A549 (cell line): ENCODE results near the gene PCDHGC5. TPM values are rescaled to one million over a fixed set of nuclear protein-coding genes. Genes with fewer than 3 reads are reported as not detected.
A peak's percentile ranks its signal among the peaks of the same experiment; 100 is the strongest.

Experiments
- ATAC-seq, 2 experiments: fragments of 200-7000 bp in 1 of 2; fragments of >200 bp in 1 of 2; cut with Nextera tagmentation in 1 of 2; cut with Tn5 transposase in 1 of 2; 3 replicates each; pipeline versions ENCODE4 v1.8.0 to v1.9.1; 2018 to 2020; ENCODE audit warnings: mild to moderate bottlenecking in 1 of 2, moderate library complexity in 1 of 2
- CTCF ChIA-PET: fragments of 300-600 bp; sonication (Branson Sonifier 250); formaldehyde crosslinking; extraction: SDS; loops from one replicate; lab custom pipeline; 2021; ENCODE audit warnings: antibody characterized with exemption, inconsistent platforms; lab: Yijun Ruan, JAX
- POLR2A ChIA-PET: fragments of 350-600 bp; formaldehyde crosslinking; extraction: SDS; loops from one replicate; lab custom pipeline; 2021; ENCODE audit warnings: antibody characterized with exemption, inconsistent platforms; lab: Yijun Ruan, JAX
- DNase-seq, 2 experiments: peaks; one replicate each; pipeline versions ENCODE4 v3.0.0 to v3.0.0-alpha.2; 2011 to 2016; ENCODE audit warnings: low read depth in 1 of 2, low spot score in 1 of 2
- FAIRE-seq: peaks from 2 replicates; lab custom pipeline; 2011; peaks lifted over from hg19 to GRCh38; lab: Jason Lieb, UNC
- H3K27ac ChIP-seq, 2 experiments: fragments of >200 bp; sonication (Bioruptor Twin); formaldehyde crosslinking; 3 replicates each; pipeline ENCODE4 v1.5.1; 2016 to 2017
- H3K4me1 ChIP-seq: fragments of >200 bp; sonication (Bioruptor Twin); formaldehyde crosslinking; 3 replicates; pipeline ENCODE4 v1.6.1; 2016
- H3K4me2 ChIP-seq: fragments of >200 bp; sonication (Bioruptor Twin); formaldehyde crosslinking; 3 replicates; pipeline ENCODE4 v1.6.1; 2016
- H3K4me3 ChIP-seq: fragments of >200 bp; sonication (Bioruptor Twin); formaldehyde crosslinking; 3 replicates; pipeline ENCODE4 v1.5.1; 2016
- H3K9me3 ChIP-seq: fragments of >200 bp; sonication (Bioruptor Twin); formaldehyde crosslinking; 3 replicates; pipeline ENCODE4 v1.6.1; 2016
- ATOH8 ChIP-seq: fragments of 250-450 bp; sonication (Bioruptor Pico); IDR thresholded peaks from 2 replicates; pipeline ENCODE4 v1.5.0; 2020; ENCODE audit warnings: low read depth, mild to moderate bottlenecking, moderate library complexity
- BCL3 ChIP-seq: fragments of >200 bp; sonication (Bioruptor Twin); formaldehyde crosslinking; IDR thresholded peaks from 3 replicates; pipeline ENCODE4 v1.6.1; 2016
- CHD2 ChIP-seq: fragments of 150-350 bp; IDR thresholded peaks from 2 replicates; pipeline ENCODE4 v1.6.1; 2014; ENCODE audit warnings: low read length; ENCODE audit not compliant: partially characterized antibody
- CHD4 ChIP-seq: fragments of 200-600 bp; sonication (generic); IDR thresholded peaks from 2 replicates; pipeline ENCODE4 v1.6.1; 2016; ENCODE audit warnings: antibody characterized with exemption, mild to moderate bottlenecking, borderline replicate concordance
- CTCF ChIP-seq: fragments of >200 bp; sonication (Bioruptor Twin); formaldehyde crosslinking; IDR thresholded peaks from 3 replicates; pipeline ENCODE4 v1.5.1; 2016
- E2F6 ChIP-seq: IDR thresholded peaks from 2 replicates; pipeline ENCODE4 v1.6.1; 2012; ENCODE audit warnings: low read depth, borderline replicate concordance
- EHF ChIP-seq: fragments of 250-450 bp; sonication (Bioruptor Pico); IDR thresholded peaks from 2 replicates; pipeline ENCODE4 v1.5.0; 2020; ENCODE audit warnings: mild to moderate bottlenecking
- ELK1 ChIP-seq: fragments of 150-350 bp; IDR thresholded peaks from 2 replicates; pipeline ENCODE4 v1.6.1; 2014; ENCODE audit warnings: low read depth, mild to moderate bottlenecking, low read length
- EP300 ChIP-seq, 2 experiments: fragments of >200 bp; sonication (Bioruptor Twin); formaldehyde crosslinking; IDR thresholded peaks; 2 replicates in 1 of 2; 3 replicates in 1 of 2; pipeline ENCODE4 v1.6.1; 2016 to 2017
- ESRRA ChIP-seq: fragments of 150-350 bp; IDR thresholded peaks from 2 replicates; pipeline ENCODE4 v1.6.1; 2014; ENCODE audit warnings: mild to moderate bottlenecking, low read length, borderline replicate concordance
- HDAC2 ChIP-seq: fragments of 200-600 bp; sonication (generic); IDR thresholded peaks from 2 replicates; pipeline ENCODE4 v1.6.1; 2016
- HEYL ChIP-seq: fragments of 250-450 bp; sonication (Bioruptor Pico); IDR thresholded peaks from 2 replicates; pipeline ENCODE4 v1.8.0; 2021; ENCODE audit warnings: mild to moderate bottlenecking, moderate library complexity
- KDM1A ChIP-seq: fragments of 200-600 bp; sonication (generic); IDR thresholded peaks from 2 replicates; pipeline ENCODE4 v1.6.1; 2016; ENCODE audit warnings: low read depth, mild to moderate bottlenecking
- KDM5A ChIP-seq: fragments of 200-600 bp; sonication (generic); IDR thresholded peaks from 2 replicates; pipeline ENCODE4 v1.6.1; 2016; ENCODE audit warnings: antibody characterized with exemption, mild to moderate bottlenecking
- MAX ChIP-seq: IDR thresholded peaks from 2 replicates; pipeline ENCODE4 v1.6.1; 2012
- MAZ ChIP-seq: fragments of 150-350 bp; IDR thresholded peaks from 2 replicates; pipeline ENCODE4 v1.6.1; 2014; ENCODE audit warnings: antibody characterized with exemption, low read depth, low read length, borderline replicate concordance
- MYC ChIP-seq: IDR thresholded peaks from 2 replicates; pipeline ENCODE4 v1.6.1; 2012; ENCODE audit warnings: mild to moderate bottlenecking, inconsistent platforms, low read length, improper control_type of control experiment, borderline replicate concordance
- NFE2L2 ChIP-seq: fragments of 150-350 bp; conservative IDR thresholded peaks from 2 replicates; pipeline ENCODE4 v1.6.1; 2014; ENCODE audit warnings: low read length
- NR3C1 ChIP-seq: fragments of >200 bp; sonication (Bioruptor Twin); formaldehyde crosslinking; IDR thresholded peaks from 3 replicates; pipeline ENCODE4 v1.6.1; 2017
- POLR2A ChIP-seq: IDR thresholded peaks from 2 replicates; pipeline ENCODE4 v1.6.1; 2012; ENCODE audit warnings: mild to moderate bottlenecking, low read length
- RAD21 ChIP-seq, 2 experiments: fragments of >200 bp in 1 of 2; sonication (Bioruptor Twin) in 1 of 2; formaldehyde crosslinking in 1 of 2; IDR thresholded peaks in 1 of 2; conservative IDR thresholded peaks in 1 of 2; 2 replicates in 1 of 2; 3 replicates in 1 of 2; pipeline ENCODE4 v1.6.1; 2012 to 2018; ENCODE audit warnings: inconsistent platforms in 1 of 2
- RFX5 ChIP-seq: fragments of 450-650 bp; IDR thresholded peaks from 2 replicates; pipeline ENCODE4 v1.7.1; 2014; ENCODE audit warnings: antibody characterized with exemption, mild to moderate bottlenecking, moderate library complexity
- SMC3 ChIP-seq: fragments of >200 bp; sonication (Bioruptor Twin); formaldehyde crosslinking; IDR thresholded peaks from 3 replicates; pipeline ENCODE4 v1.6.1; 2018; ENCODE audit warnings: inconsistent platforms
- ZNF302 ChIP-seq: fragments of 250-450 bp; sonication (Bioruptor Pico); IDR thresholded peaks from 2 replicates; pipeline ENCODE4 v1.9.0; 2021; ENCODE audit warnings: inconsistent platforms, mild to moderate bottlenecking, moderate library complexity
- WGBS: methylation state at CpG from one replicate; pipeline ENCODE4 v1.1.6; 2017; ENCODE audit errors: missing lambda C conversion rate; 5-methylcytosine and 5-hydroxymethylcytosine counted together
- polyA plus RNA-seq, 4 experiments: library from polyadenylated mRNA; depleted of rRNA in 3 of 4; stranded (reverse); fragments of >200 nt; fragmentation: RNase III in 1 of 4; extraction: RNeasy Plus Mini Kit Qiagen cat#74134 plus additional on column Dnase treatment in 1 of 4; gene quantifications; 2 replicates in 3 of 4; 3 replicates in 1 of 4; pipeline ENCODE4 v1.2.3, GENCODE V29; 2011 to 2017

PCDHGC5 gene
- polyA plus RNA-seq, 2 of the 4 experiments (the other 2 are of a cell fraction) = not detected

GRCh38 chr5:141523991-141524390 is 35.1 kb downstream of the PCDHGC5 start:
- ChIA-PET POLR2A (interaction anchor here (1.5 kb wide), 1 partner anchor 204 kb away, joined by 3 read pairs; the partner anchor contains the start of gene TAF7), CTCF (interaction anchor here (0.5 to 12.8 kb wide), 47 partner anchors 10 to 972 kb away, joined by 3 to 163 read pairs (median 5); partner anchors contain the start of genes PCDHB11, PCDHB5, PCDHGA1 and PCDHGA10)
- Histone ChIP-seq H3K4me2 (no peak overlapping the region), H3K4me3 (no peak overlapping the region), H3K4me1 (peaks cover 36% of the 10 kb centered on the region), H3K27ac (no peak overlapping the region), H3K9me3 (no peaks in the 10 kb centered on the region)
- TF ChIP-seq E2F6 (no peak), ATOH8 (CRISPR knock-in tag) (no peak), MYC (no peak), CHD4 (no peak), ELK1 (no peak), EHF (CRISPR knock-in tag) (no peak), MAZ (no peak), HEYL (CRISPR knock-in tag) (no peak), KDM5A (no peak), POLR2A (no peak), NR3C1 (no peak), ZNF302 (CRISPR knock-in tag) (no peak), CHD2 (no peak)
- no peak for FAIRE-seq
- DNase-seq = no peak
- no peak for ATAC-seq
- 94% methylated on average over 8 of the region's 8 CpGs for WGBS

GRCh38 chr5:141524604-141525597 is 36.0 kb downstream of the PCDHGC5 start:
- no peak overlapping the region; the same call in 2 of the 3 replicates for H3K4me2 ChIP-seq
- FAIRE-seq = no peak

More at GRCh38 chr5:141524604-141525597, 36.0 kb downstream of the PCDHGC5 start:
- CTCF ChIA-PET = interaction anchor here (0.6 to 12.8 kb wide), 47 partner anchors 9 to 531 kb away, joined by 3 to 163 read pairs (median 4); partner anchors contain the start of genes DIAPH1, PCDHB11, PCDHGA1 and PCDHGA10
- Histone ChIP-seq H3K27ac (no peak overlapping the region), H3K4me1 (peaks cover 36% of the 10 kb centered on the region), H3K9me3 (no peaks in the 10 kb centered on the region), H3K4me3 (no peak overlapping the region)
- DNase-seq (peak; percentile 89 to 92), ATAC-seq (peak; percentile 92 to 95)
- POLR2A ChIA-PET = no interaction called here
- TF ChIP-seq KDM1A = no peak
- peak; percentile 82 to 84 for TF ChIP-seq RAD21 (conservative IDR thresholded peaks at IDR 0.05 in 1 of 2, IDR thresholded peaks at IDR 0.05 in 1 of 2)
- TF ChIP-seq SMC3 = peak; percentile 98
- TF ChIP-seq MAZ = no peak
- no peak for TF ChIP-seq HDAC2
- peak; percentile 99 for TF ChIP-seq CTCF
- no peak for TF ChIP-seq EP300 (IDR thresholded peaks at IDR 0.05)
- TF ChIP-seq MYC = peak; percentile 41; the same call in 1 of the 2 replicates
- TF ChIP-seq ZNF302 (CRISPR knock-in tag) = no peak
- TF ChIP-seq MAX = peak; percentile 48; the same call in 1 of the 2 replicates
- peak; percentile 71; the same call in 1 of the 2 replicates for TF ChIP-seq RFX5
- peak; percentile 50; the same call in 1 of the 2 replicates for TF ChIP-seq ESRRA
- TF ChIP-seq NFE2L2 = no peak
- no peak for TF ChIP-seq BCL3
- 44% methylated on average over 12 of the region's 12 CpGs for whole genome bisulfite sequencing
